Smooth muscle cell of trachea (primary cell): ENCODE results near the gene ANGPTL2. TPM values are rescaled to one million over a fixed set of nuclear protein-coding genes. Genes with fewer than 3 reads are reported as not detected.

Source experiments
- total RNA-seq: library from RNA; depleted of rRNA; stranded (reverse); fragments of >200 nt; gene quantifications from 2 replicates; pipeline ENCODE4 v1.2.1, GENCODE V29; 2014

The ANGPTL2 gene
- 49.6 and 184 TPM in 2 replicates for total RNA-seq

GRCh38 chr9:127122176-127123063 is at the start of gene ANGPTL2:
Gene ANGPTL2 (minus strand): TSS chr9:127122635. CDS start chr9:127108731, 13,904 bp downstream.

Other genes with a start within 250 kb of the ANGPTL2 start
- gene RALGPS1, start 207.9 kb downstream of the ANGPTL2 start, total RNA-seq: 1.9 and 6.5 TPM in 2 replicates
- 1.3 and 5.0 TPM in 2 replicates for gene GARNL3, start 142.1 kb upstream of the ANGPTL2 start, total RNA-seq